Measurements from ENCODE around the gene KCNJ4.

- TF ChIP-seq, protein P1, sequence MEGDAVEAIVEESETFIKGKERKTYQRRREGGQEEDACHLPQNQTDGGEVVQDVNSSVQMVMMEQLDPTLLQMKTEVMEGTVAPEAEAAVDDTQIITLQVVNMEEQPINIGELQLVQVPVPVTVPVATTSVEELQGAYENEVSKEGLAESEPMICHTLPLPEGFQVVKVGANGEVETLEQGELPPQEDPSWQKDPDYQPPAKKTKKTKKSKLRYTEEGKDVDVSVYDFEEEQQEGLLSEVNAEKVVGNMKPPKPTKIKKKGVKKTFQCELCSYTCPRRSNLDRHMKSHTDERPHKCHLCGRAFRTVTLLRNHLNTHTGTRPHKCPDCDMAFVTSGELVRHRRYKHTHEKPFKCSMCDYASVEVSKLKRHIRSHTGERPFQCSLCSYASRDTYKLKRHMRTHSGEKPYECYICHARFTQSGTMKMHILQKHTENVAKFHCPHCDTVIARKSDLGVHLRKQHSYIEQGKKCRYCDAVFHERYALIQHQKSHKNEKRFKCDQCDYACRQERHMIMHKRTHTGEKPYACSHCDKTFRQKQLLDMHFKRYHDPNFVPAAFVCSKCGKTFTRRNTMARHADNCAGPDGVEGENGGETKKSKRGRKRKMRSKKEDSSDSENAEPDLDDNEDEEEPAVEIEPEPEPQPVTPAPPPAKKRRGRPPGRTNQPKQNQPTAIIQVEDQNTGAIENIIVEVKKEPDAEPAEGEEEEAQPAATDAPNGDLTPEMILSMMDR (tag by site-specific recombination; IDR thresholded peaks at IDR 0.05) = no peak
- TF ChIP-seq YY1 (tag by site-specific recombination; IDR thresholded peaks at IDR 0.05) (no peak), FEZF1 (tag by site-specific recombination; IDR thresholded peaks at IDR 0.05) (no peak), GLIS2 (tag by site-specific recombination; IDR thresholded peaks at IDR 0.05) (no peak), GLI4 (tag by site-specific recombination; IDR thresholded peaks at IDR 0.05) (no peak), ZNF416 (tag by site-specific recombination; IDR thresholded peaks at IDR 0.05) (no peak), REST (tag by site-specific recombination; IDR thresholded peaks at IDR 0.05) (no peak), ZNF274 (IDR thresholded peaks at IDR 0.05; ENCODE audit: low read length) (no peak), ZNF274 (tag by site-specific recombination; IDR thresholded peaks at IDR 0.05; ENCODE audit: borderline replicate concordance) (no peak), PBX3 (CRISPR knock-in tag; IDR thresholded peaks at IDR 0.05) (no peak), YY2 (tag by site-specific recombination; IDR thresholded peaks at IDR 0.05) (no peak), ZNF324 (tag by site-specific recombination; IDR thresholded peaks at IDR 0.05) (no peak), PRDM10 (tag by site-specific recombination; IDR thresholded peaks at IDR 0.05) (no peak), BCL11B (tag by site-specific recombination; IDR thresholded peaks at IDR 0.05; ENCODE audit: low read depth) (no peak)
Observed at GRCh38 chr22:38449776-38450175, 5.2 kb downstream of the KCNJ4 start.
